Neural progenitor cell (in vitro differentiated cells): ENCODE results near the gene ARID5B.

Experiments used
- CTCF ChIP-seq: fragments of 200-600 bp; sonication (generic); IDR thresholded peaks from 2 replicates; pipeline ENCODE4 v1.5.1; 2017; ENCODE audit warnings: antibody characterized with exemption, mild to moderate bottlenecking
- EZH2 ChIP-seq: fragments of 200-600 bp; sonication (generic); IDR thresholded peaks from 2 replicates; pipeline ENCODE4 v1.6.1; 2017; ENCODE audit warnings: antibody characterized with exemption, mild to moderate bottlenecking, moderate library complexity
- EZH2phosphoT487 ChIP-seq: fragments of 200-600 bp; sonication (generic); IDR thresholded peaks from 2 replicates; pipeline ENCODE4 v1.6.1; 2017; ENCODE audit warnings: antibody characterized with exemption

- TF ChIP-seq CTCF = no peak
- no peak for TF ChIP-seq EZH2phosphoT487
- TF ChIP-seq EZH2 = no peak
Observed at GRCh38 chr10:62043421-62044021, 142.0 kb downstream of the ARID5B start.
